GM21619 (cell line): ENCODE data around the gene CTNNA2.
"Not testable (repeated sequence)": the region's sequence is repeated elsewhere in the genome, so short reads cannot be mapped to it uniquely, and the experiment has no call there.

Experiments used
- ATAC-seq: cut with Tn5 transposase; IDR thresholded peaks from one replicate; pipeline ENCODE4 v1.9.1; 2021; ENCODE audit not compliant: unreplicated experiment

The CTNNA2 gene

DNA sequence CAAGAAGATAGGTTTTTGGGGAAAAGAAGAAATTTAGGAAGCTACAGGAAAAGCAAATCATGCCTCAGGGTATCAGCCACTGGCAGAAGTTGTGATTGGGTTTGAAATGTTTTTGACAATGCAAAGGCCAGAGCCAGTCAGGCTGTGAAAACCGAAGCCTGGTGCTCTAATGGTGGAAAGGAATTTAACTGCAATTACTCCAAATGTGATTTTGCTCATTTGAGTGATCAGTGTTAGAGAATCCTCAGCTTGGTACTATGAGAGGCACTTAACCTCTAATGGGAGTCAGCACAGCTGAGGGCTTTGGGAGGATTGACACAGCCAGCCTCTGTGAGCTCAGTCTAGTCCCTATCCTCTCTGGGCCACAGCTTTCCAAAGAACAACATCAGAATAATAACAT is 615.2 kb downstream of the CTNNA2 start:
- no peak for ATAC-seq

DNA sequence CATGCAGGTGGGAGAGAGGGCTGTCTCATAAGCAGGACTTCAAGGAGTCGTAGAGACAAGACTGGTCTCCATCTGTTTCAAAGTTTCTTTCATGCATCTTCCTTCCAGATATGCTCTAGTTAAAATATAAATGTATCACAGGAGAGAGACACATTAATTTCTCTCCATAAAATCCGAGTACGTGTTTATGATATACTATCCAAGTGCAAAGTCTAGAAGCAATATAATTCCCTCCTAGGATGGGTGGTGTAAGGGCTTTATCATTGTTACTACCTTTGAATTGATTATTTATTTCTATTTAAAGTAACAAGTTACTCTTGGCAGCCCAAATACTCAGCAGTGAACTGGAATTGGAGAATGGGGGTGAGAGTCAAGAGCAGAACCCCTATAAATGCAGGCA is 619.4 kb downstream of the CTNNA2 start:
- ATAC-seq: no peak

DNA sequence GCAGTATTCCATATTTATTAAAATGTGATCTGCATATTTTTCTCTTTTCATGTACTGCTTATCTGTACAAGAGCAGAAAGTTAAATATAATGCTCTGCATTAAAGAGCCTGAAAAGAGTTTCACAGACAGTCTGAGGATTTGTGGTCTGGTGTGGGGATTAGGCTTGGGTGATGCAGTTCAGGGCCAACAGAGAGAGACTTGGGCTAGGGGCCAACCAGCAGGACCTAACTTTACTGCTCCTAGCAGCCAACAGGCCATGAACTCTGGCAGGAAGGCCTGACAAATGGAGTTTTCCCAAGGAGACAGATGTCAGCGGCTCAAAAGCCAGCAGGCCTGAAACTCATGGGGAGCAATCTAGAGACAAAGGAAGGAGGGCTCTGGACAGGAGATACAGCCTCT is 622.1 kb downstream of the CTNNA2 start:
- no peak for ATAC-seq

DNA sequence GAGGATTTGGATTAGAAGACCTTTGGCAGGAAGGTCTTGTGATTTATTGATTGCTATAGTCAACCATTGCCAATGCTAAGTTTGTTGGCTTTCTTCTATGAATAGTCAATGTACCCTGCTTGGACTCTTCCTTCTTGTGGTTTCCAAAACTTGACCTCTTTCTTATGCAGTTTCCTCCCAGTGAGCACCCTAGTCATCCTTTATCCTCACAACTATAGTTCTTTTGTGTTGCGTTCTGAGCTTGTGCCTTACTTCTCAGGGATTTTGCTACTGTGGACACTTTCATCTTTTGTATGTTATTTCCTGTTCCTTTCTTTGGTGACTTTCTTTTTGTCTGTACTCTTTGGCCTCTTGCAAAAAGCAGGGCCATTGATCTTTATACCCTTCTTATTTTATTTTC is 623.5 kb downstream of the CTNNA2 start:
- no peak for ATAC-seq

DNA sequence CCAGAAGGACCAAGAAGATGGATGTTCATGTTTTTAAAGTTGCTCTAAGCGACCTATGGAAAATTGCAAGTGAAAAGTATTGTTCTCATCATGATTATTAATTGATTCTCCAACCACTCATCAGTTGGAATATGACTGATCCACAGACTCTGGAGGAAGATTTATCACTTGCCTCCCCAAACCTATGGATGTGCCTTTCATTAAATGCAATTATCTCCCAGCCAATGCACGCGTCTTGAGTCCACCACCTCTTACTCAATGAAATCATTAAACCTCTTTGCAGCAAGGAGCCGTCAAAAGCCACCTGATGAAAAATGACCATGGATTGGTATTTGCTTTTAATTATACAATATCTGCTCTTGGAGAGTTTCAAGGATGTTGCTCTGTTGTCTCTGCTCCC is 626.1 kb downstream of the CTNNA2 start:
- no peak for ATAC-seq

DNA sequence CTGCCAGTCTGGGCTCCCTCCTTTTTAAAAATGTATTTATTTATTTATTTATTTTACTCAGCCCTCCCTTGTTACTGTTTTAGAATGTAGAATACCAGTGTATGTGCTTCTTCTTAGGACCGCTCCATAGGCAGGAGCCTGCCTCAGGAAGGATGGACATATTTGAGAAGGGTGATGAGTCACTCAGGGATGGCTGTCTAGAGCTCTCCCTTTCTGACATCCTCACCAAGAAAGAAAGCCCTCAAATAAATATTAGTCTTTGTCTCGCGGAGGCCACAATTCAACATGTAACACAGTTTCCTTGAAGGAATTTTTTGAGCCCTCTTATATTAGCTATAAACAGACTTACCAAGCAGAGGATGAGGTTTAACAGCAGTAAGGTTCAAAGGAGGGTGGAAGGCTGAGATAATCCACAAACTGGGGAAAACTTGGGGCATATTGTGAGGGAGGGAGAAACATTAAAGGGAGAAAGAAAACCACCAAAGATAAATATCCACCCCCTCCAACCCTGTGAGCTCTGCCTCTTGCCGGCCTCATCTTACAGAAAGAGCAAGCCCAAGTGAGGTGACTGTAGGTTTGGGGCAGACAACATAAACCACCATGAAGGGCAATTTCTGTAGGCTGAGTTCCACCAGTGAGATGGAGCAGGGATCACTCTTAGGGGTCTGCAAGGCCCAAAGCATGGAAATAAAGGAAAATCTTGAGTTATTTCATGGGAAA is 628.3 kb downstream of the CTNNA2 start:
- ATAC-seq: no peak

DNA sequence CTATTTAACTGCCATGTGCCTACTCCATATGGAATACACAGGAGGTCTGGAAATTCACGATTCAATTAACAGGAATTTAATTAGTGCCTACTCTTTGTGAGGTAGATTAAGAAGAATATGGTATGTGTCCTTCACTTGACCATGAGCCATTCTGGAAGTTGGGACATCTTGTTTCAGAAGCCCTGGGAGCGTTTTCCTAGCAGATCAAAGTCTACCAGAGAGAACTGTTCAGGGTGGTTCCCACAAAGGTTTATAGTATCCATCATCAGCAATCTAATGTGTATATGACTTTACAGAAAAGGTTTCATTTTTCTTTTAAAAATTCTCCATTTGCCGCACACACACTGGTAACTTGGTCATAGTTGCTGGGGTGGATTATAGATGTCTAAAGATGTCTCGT is 632.6 kb downstream of the CTNNA2 start:
- no peak for ATAC-seq

DNA sequence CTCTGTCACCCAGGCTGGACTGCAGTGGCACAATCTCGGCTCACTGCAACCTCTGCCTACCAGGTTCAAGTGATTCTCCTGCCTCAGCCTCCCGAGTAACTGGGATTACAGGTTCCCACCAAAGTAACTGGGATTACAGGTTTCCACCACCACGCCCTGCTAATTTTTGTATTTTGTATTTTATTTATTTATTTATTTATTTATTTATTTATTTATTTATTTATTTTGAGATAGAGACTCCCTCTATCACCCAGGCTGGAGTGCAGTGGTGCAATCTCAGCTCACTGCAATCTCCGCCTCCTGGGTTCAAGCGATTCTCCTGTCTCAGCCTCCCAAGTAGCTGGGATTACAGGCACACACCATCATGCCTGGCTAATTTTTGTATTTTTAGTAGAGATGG is 633.9 kb downstream of the CTNNA2 start:
- not testable (repeated sequence) for ATAC-seq

DNA sequence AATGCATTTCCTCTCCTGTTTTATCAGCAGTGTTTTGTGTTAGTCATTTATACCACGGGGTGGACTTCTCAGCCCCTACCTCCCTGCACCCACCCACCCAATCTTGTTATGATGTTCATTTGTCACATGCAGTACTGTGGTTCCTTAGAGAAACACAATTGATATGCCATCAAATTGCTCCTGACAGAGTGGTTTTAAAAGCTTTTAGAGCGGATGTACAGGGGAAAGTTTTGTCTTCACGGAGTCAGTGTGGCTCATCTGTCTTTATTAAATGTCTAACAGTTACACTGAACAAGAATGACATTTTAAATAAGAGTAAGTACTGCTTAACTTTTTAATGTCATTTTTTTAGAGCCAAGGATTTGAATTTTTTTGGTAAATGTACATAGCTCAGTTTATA is 634.8 kb downstream of the CTNNA2 start:
- ATAC-seq: no peak

DNA sequence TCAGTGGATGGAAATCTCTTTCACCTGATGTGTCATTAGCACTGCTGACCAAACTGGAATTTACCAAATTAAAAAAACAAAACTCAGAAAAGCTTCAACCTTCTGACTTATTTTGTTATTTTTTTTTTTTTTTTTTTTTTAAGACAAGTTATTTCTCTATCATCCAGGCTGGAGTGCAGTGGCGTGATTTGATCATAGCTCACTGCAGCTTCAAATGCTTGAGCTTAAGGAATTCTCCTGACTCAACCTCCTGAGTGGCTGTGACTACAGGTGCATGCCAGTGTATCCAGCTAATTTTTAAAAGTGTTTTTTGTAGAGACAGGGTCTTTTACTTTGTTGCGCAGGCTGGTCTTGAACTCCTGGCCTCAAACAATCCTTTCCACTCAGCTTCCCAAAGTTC is 636.1 kb downstream of the CTNNA2 start:
- ATAC-seq: no peak

DNA sequence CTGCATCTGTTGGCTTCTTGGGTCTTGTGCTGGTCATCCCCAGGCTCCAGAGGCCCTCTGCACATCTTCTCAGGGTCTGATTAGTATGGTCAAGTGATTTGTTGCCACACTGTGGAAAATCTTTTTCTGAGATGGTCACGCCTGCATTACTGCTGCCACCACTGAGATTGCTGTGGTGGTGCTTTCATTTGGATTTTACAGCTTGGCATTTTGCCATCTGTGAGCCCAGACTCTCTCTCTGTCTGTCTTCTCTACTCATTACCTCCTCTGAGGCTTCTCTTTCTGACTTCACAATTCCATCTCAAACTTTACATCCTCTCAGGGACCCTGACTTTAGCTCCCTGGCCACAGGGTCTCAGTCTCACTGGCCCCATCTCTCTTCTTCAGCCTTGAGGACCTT is 637.1 kb downstream of the CTNNA2 start:
- no peak for ATAC-seq

DNA sequence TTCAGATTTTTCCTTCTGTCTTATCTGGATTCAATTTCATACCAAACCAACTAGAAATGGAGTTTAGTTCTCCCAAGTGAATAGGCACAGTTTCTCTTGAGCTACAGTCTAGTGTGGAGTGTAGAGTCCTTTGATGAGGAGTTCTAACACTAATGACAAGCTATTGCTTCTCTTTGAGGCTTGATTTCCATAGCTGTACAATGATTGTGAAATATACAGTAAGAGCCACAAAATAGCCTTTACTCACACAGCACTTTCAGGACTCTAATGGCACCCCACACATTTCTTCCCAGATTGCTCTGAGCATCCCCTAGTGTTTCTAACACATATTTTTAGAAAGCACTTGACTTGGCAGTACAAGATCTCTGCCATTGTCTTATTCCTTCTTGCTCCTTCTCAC is 638.4 kb downstream of the CTNNA2 start:
- ATAC-seq: no peak

DNA sequence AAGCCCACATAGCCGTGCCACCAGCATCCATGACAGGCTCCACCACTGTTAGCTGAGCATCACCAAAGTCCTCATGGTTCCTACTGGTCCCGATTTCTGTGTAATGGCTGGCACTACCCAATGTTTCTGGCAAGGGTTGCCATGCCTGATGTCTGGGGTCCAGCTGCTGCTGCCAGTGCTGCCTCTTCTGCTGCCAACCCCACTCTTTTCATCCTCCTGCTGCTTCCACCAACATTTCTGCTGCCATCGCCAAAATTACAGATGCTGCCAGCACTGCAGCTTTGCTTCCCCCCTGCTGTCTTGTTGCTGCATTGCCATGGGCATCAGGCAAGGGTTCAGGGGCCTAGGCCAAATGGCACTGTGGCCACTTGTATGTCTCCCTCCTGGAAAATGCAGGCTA is 638.8 kb downstream of the CTNNA2 start:
- ATAC-seq: no peak

DNA sequence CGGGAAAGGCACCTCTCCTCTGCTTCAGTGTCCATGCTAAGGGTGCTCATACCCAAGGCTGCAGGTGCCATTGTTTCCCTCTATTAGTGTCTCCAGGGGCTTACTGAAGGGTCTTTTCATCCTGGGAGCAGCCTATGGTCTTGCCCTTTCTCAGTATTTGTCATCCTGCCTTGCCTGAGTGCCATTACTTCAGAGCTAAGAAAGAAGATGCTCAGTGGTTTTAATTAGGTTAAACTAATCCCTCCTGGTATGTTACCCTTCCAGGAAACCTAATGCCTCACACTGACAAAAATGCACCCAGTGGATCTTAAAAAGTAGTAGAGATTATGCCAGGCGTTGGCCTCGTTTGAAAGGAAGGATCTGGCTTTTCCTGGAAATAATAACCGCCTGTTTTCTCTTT is 640.3 kb downstream of the CTNNA2 start:
- ATAC-seq: no peak

DNA sequence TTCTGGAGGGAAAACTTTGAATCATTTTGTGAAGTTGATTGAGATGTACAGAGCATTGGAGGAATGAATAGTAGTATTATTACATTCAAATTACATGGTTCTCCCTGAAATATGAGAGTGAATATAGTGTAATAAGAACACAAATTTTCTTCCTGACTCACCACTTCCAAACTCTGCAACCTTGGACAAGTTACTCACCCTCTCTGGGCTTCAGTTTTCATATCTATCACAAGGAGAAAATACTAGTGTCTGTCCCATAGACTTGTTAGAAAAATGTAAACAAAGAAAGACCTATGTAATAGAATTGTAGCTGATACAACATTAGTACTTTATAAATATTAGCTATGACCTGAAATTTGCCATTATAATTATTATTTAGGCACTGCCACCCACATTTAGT is 640.9 kb downstream of the CTNNA2 start:
- ATAC-seq: no peak

DNA sequence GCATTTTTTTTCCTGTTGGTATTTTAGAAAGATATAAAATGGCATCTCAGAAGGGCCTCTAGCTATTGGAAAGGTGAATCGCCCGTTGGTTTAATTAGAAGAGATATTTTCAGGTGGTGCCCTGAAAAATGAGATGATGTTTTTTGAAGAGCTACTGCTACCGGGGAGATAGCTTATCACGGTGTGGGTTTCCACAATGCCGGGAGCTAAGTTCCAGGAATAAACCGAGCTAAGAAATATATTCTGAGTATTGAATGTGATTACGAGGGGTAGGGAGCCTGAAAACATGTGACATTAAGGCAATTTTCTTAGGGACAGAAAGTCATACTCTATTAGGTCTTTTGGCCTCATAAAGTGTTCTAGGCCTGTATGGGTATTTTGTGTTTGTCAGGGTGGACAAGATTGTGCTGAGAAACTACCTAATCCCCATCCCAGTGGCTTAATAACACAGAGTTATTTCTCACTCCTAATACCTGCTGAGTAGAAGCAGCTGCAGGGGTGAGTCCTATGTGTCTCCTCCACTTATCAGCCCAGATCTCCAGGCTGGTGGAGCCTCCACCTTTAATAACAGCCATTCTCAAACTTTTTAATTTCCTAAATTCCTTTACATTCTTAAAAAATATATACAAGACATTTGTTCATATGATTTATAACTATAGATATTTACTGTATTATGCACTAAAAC is 641.5 kb downstream of the CTNNA2 start:
- ATAC-seq: no peak

DNA sequence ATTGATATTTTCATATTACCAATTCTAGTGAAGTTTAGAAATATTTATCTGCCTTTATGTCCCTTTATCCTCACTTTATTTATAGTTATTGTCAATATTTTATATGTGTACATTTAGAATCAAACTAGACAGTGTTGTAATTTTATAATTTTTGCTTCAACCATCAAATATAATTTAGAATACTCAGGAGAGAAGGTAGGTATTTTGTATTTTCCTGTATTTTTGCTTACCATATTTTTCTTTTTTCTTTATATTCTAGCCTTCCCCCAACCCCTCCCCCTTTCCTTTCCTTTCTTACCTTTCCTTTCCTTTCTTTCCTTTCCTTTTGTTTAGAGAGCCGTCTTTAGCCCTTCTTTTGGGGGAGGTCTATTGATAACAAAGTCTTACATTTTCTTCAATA is 651.5 kb downstream of the CTNNA2 start:
- no peak for ATAC-seq

DNA sequence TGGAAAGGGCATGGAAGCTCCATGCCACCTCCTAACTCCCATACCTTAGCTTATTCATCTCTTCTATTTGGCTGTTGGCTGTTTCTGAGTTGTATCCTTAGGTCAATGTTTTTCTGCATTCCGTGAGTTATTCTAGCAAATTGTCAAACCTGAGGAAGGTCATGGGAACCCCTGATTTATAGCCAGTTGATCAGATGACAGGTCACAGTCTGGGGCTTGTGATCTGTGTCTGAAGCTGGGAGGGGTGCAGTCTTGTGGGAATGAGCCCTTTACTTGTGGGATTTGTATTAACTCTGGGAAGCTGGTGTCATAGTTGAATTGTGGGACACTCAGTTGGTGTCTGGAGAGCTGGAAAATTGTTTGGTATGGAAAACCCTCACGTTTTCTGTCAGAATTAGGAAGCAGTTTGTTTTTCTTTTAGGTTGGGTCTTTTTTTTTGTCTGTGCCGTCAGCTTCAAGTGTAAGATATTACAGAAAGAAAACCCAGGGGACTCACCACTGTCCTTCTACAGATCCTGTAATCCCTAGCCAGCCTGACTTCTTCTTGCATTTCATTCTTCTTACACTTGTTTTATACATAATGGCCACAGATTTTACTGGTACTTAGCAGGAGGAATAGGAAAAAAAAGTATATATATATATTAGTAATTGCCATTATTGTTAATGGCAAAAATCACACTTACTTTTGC is 653.8 kb downstream of the CTNNA2 start:
- ATAC-seq: no peak

DNA sequence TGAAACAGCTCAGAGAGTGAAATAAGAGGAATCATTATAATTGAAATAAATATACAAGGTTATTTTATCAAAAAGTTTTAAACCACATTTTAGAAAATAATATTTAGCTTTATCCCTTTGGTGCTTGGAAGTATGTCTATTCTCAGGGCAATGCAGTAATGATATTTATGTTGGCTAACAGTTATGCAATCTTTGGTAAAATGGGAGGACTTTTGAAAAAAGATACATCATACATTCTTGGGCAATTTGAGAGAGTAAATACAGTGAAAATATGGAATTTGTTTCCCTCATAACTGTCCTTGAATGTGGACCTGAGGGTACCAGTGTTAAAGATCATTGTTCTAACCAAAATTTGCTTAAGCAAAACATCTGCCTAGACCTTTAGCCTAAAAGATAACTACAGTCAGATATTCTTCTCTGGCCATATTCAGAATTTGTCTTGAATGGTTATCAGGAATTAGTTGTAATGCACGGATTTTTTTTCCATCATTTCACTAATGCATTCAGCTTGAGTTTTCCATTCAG is 654.5 kb downstream of the CTNNA2 start:
- ATAC-seq: no peak

DNA sequence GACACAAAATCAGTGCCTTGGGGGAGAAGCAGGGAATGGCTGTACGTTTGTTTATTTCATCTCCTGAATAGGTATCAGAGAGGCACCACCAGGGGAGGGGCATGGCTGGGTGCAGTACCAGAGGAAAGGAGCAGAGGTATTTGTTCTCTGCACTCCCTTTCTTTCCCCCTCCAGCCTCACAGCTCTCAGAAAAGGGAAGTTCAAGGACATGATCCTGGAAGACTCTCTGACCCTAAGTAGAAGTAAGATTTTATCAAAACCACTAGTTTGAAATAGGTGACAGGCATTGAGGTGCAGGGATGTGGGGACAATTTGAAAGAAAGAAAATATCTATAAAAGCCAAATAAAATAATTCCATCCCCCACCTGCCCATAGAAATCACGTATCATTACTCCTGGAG is 655.2 kb downstream of the CTNNA2 start:
- ATAC-seq: no peak

DNA sequence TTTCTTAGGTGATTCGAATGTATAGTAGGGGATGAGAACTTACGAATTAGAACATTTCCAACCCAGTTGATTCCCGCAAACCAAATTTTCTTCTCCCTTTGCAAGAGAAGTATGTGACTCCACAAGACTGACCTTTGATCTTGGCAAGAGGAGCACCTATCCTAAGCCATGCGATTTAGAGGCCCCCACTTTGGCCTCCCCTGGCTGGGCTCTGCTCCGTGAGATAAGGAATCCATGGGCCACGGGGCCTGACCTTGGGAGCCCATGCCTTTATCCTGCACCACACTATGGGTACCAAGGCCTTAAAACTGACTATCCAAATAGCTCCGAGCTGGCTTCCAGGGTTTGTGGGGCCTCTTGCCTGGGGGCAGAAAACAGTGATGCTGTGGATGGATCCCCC is 656.0 kb downstream of the CTNNA2 start:
- ATAC-seq: no peak
